Lower lobe of right lung (tissue), 2 donors: ENCODE measurements around the gene HORMAD2. TPM values are rescaled to one million over a fixed set of nuclear protein-coding genes. Genes with fewer than 3 reads are reported as not detected.

Experiments used
- ATAC-seq, 2 donors: fragments of 200-7000 bp; cut with Tn5 transposase; one replicate each; pipeline ENCODE4 v1.9.1; 2020 to 2022; ENCODE audit warnings: mild to moderate bottlenecking in 2 of 2, moderate library complexity in 2 of 2
- DNase-seq: peaks from one replicate; pipeline ENCODE4 v3.0.0-alpha.2; 2020
- H3K27ac ChIP-seq: fragments of 200-600 bp; one replicate; pipeline ENCODE4 v1.8.0; 2022
- H3K27me3 ChIP-seq: fragments of 200-600 bp; one replicate; pipeline ENCODE4 v1.8.0; 2022; ENCODE audit warnings: low read depth
- H3K36me3 ChIP-seq: fragments of 200-600 bp; one replicate; pipeline ENCODE4 v1.8.0; 2022; ENCODE audit warnings: mild to moderate bottlenecking
- H3K4me1 ChIP-seq: fragments of 200-600 bp; one replicate; pipeline ENCODE4 v1.8.0; 2022
- H3K4me3 ChIP-seq: fragments of 200-600 bp; one replicate; pipeline ENCODE4 v1.8.0; 2022; ENCODE audit warnings: mild to moderate bottlenecking
- H3K9me3 ChIP-seq: fragments of 200-600 bp; one replicate; pipeline ENCODE4 v1.8.0; 2022
- CTCF ChIP-seq: fragments of 200-600 bp; IDR thresholded peaks from one replicate; pipeline ENCODE4 v1.8.0; 2022; ENCODE audit warnings: antibody characterized with exemption, mild to moderate bottlenecking
- intact Hi-C: fragments of 100-400 bp; cut with DNase I; formaldehyde crosslinking; loops from one replicate; pipeline ENCODE4 v1.11.0; 2022
- total RNA-seq: library from RNA; stranded (reverse); fragmentation: NEBNext Ultra II Directional; extraction: Animal tissue kit (Norgen Biotek cat#: 25700); gene quantifications from one replicate; pipeline ENCODE4 v1.2.1, GENCODE V29; 2021
- donor health status: DM: no; HTN: yes; CAD: no; lungs with severe emphysema.

Gene HORMAD2
- total RNA-seq, 1 donor from 2014 or later, result not detected

GRCh38 chr22:30118291-30118690 lies 38.0 kb downstream of the HORMAD2 start:
- no peak overlapping the region for H3K4me3 ChIP-seq
- no peaks in the 10 kb centered on the region for H3K27me3 ChIP-seq
- no peaks in the 10 kb centered on the region for H3K4me1 ChIP-seq
- intact Hi-C loops, result no loop called here
- no peak overlapping the region for H3K27ac ChIP-seq
- DNase-seq (no peak), ATAC-seq (no peak)
- no peak for TF ChIP-seq CTCF
- H3K9me3 ChIP-seq, result no peaks in the 10 kb centered on the region
- no peaks in the 10 kb centered on the region for H3K36me3 ChIP-seq

- DNase-seq, result no peak
- no peaks in the 10 kb centered on the region for H3K4me1 ChIP-seq
- H3K36me3 ChIP-seq, result no peaks in the 10 kb centered on the region
- no peaks in the 10 kb centered on the region for H3K27me3 ChIP-seq
- ATAC-seq, result no peak
- no peak for TF ChIP-seq CTCF
- no peak overlapping the region for H3K27ac ChIP-seq
- intact Hi-C loops, result no loop called here
- no peak overlapping the region for H3K4me3 ChIP-seq
- no peaks in the 10 kb centered on the region for H3K9me3 ChIP-seq
Measured at GRCh38 chr22:30121960-30122359, 41.7 kb downstream of the HORMAD2 start.

GRCh38 chr22:30123463-30123862 lies 43.2 kb downstream of the HORMAD2 start:
- TF ChIP-seq CTCF, result no peak
- Histone ChIP-seq H3K4me3 (no peak overlapping the region), H3K36me3 (no peaks in the 10 kb centered on the region), H3K4me1 (no peaks in the 10 kb centered on the region), H3K27me3 (no peaks in the 10 kb centered on the region), H3K9me3 (no peaks in the 10 kb centered on the region), H3K27ac (no peak overlapping the region)
- DNase-seq, result no peak
- intact Hi-C loops, result no loop called here
- ATAC-seq, result no peak

GRCh38 chr22:30127749-30128166 lies 47.5 kb downstream of the HORMAD2 start:
- intact Hi-C loops, result no loop called here
- no peak overlapping the region for H3K4me3 ChIP-seq
- no peak overlapping the region for H3K27ac ChIP-seq
- DNase-seq (no peak), ATAC-seq (no peak)
- no peaks in the 10 kb centered on the region for H3K4me1 ChIP-seq
- H3K9me3 ChIP-seq, result no peaks in the 10 kb centered on the region
- H3K27me3 ChIP-seq, result no peaks in the 10 kb centered on the region
- TF ChIP-seq CTCF, result no peak
- no peaks in the 10 kb centered on the region for H3K36me3 ChIP-seq

- DNase-seq (no peak), ATAC-seq (no peak)
- H3K4me3 ChIP-seq, result no peak overlapping the region
- no peaks in the 10 kb centered on the region for H3K9me3 ChIP-seq
- no peak for TF ChIP-seq CTCF
- H3K27me3 ChIP-seq, result no peaks in the 10 kb centered on the region
- no peaks in the 10 kb centered on the region for H3K36me3 ChIP-seq
- H3K27ac ChIP-seq, result no peak overlapping the region
- intact Hi-C loops, result no loop called here
- H3K4me1 ChIP-seq, result no peaks in the 10 kb centered on the region
Measured at GRCh38 chr22:30128511-30128910, 48.2 kb downstream of the HORMAD2 start.

GRCh38 chr22:30129636-30130035 lies 49.4 kb downstream of the HORMAD2 start:
- DNase-seq, result no peak
- Histone ChIP-seq H3K4me3 (no peak overlapping the region), H3K9me3 (no peaks in the 10 kb centered on the region), H3K27ac (no peak overlapping the region), H3K27me3 (no peaks in the 10 kb centered on the region), H3K4me1 (no peaks in the 10 kb centered on the region), H3K36me3 (no peaks in the 10 kb centered on the region)
- intact Hi-C loops, result no loop called here
- no peak for ATAC-seq
- TF ChIP-seq CTCF, result no peak
